CD14-positive monocyte (primary cell): ENCODE measurements around the gene SP6. TPM values are rescaled to one million over a fixed set of nuclear protein-coding genes. Genes with fewer than 3 reads are reported as not detected.

Source experiments
- DNase-seq, 3 donors: peaks; one replicate each; pipeline ENCODE4 v3.0.0-alpha.2; 2011 to 2022
- H2AFZ ChIP-seq: 2 replicates; pipeline ENCODE4 v1.6.0; 2012; ENCODE audit warnings: mild to moderate bottlenecking, low read depth, low read length, inconsistent platforms; ENCODE audit not compliant: insufficient read depth, poor library complexity, severe bottlenecking
- H3K27ac ChIP-seq, 2 donors: 1 replicate in 1 of 2; 2 replicates in 1 of 2; pipeline ENCODE4 v1.5.1; 2012 to 2013; ENCODE audit warnings: low read length in 2 of 2, control low read depth in 1 of 2, inconsistent platforms in 1 of 2, low read depth in 1 of 2, mild to moderate bottlenecking in 1 of 2
- H3K27me3 ChIP-seq, 2 donors: one replicate each; pipeline versions ENCODE4 v1.6.0 to v1.6.1; 2011 to 2013; ENCODE audit warnings: low read length in 2 of 2; ENCODE audit not compliant: control insufficient read depth in 2 of 2, insufficient read depth in 2 of 2
- H3K36me3 ChIP-seq, 2 donors: replicated peaks in 1 of 2; 1 replicate in 1 of 2; 2 replicates in 1 of 2; pipeline versions ENCODE4 v1.5.1 to v1.6.1; 2012 to 2013; ENCODE audit warnings: low read length in 2 of 2, control low read depth in 1 of 2, inconsistent platforms in 1 of 2, mild to moderate bottlenecking in 1 of 2; ENCODE audit not compliant: insufficient read depth in 2 of 2, control insufficient read depth in 1 of 2
- H3K4me1 ChIP-seq, 2 donors: 1 replicate in 1 of 2; 2 replicates in 1 of 2; pipeline versions ENCODE4 v1.5.1 to v1.6.1; 2012 to 2013; ENCODE audit warnings: low read length in 2 of 2, control low read depth in 1 of 2, inconsistent platforms in 1 of 2, mild to moderate bottlenecking in 1 of 2, moderate library complexity in 1 of 2; ENCODE audit not compliant: insufficient read depth in 2 of 2, control insufficient read depth in 1 of 2
- H3K4me2 ChIP-seq: replicated peaks from 2 replicates; pipeline ENCODE3; 2012; ENCODE audit warnings: low read length, moderate library complexity, mild to moderate bottlenecking; ENCODE audit not compliant: poor library complexity, severe bottlenecking; ENCODE audit errors: extremely low read depth
- H3K4me3 ChIP-seq, 3 experiments: fragments of 200-600 bp in 1 of 3; sonication (generic) in 1 of 3; replicated peaks in 1 of 3; 1 replicate in 2 of 3; 2 replicates in 1 of 3; pipeline ENCODE4 v1.5.1; 2011 to 2013; ENCODE audit warnings: low read length in 3 of 3, mild to moderate bottlenecking in 3 of 3, control low read depth in 2 of 3, low read depth in 2 of 3, inconsistent platforms in 1 of 3, moderate library complexity in 1 of 3
- H3K79me2 ChIP-seq: 2 replicates; pipeline ENCODE4 v1.6.0; 2012; ENCODE audit warnings: mild to moderate bottlenecking, control low read depth, inconsistent platforms, low read length, moderate library complexity; ENCODE audit not compliant: insufficient read depth
- H3K9ac ChIP-seq: 2 replicates; pipeline ENCODE4 v1.6.0; 2017; ENCODE audit warnings: low read length, mild to moderate bottlenecking; ENCODE audit not compliant: insufficient read depth, poor library complexity, severe bottlenecking
- H3K9me3 ChIP-seq, 2 donors: replicated peaks in 1 of 2; 1 replicate in 1 of 2; 2 replicates in 1 of 2; pipeline versions ENCODE4 v1.5.1 to v1.6.1; 2012 to 2013; ENCODE audit warnings: low read length in 2 of 2, control low read depth in 1 of 2; ENCODE audit not compliant: control insufficient read depth in 1 of 2, insufficient read depth in 1 of 2
- H4K20me1 ChIP-seq: 2 replicates; pipeline ENCODE4 v1.6.0; 2012; ENCODE audit warnings: mild to moderate bottlenecking, low read length, control low read depth, moderate library complexity; ENCODE audit not compliant: insufficient read depth
- H3K27ac Mint-ChIP-seq, 7 donors: one replicate each; pipeline ENCODE4 v1.8.0; 2020; ENCODE audit warnings: mild to moderate bottlenecking in 7 of 7, mixed read lengths in 7 of 7, moderate library complexity in 6 of 7, inconsistent platforms in 2 of 7
- H3K27me3 Mint-ChIP-seq, 3 donors: one replicate each; pipeline ENCODE4 v1.8.0; 2021 to 2022; ENCODE audit warnings: low read depth in 3 of 3, mild to moderate bottlenecking in 3 of 3, mixed read lengths in 3 of 3, moderate library complexity in 3 of 3, inconsistent platforms in 1 of 3
- H3K36me3 Mint-ChIP-seq, 2 donors: one replicate each; pipeline ENCODE4 v1.8.0; 2020; ENCODE audit warnings: mixed read lengths in 2 of 2, inconsistent platforms in 1 of 2, mild to moderate bottlenecking in 1 of 2
- H3K4me1 Mint-ChIP-seq: one replicate; pipeline ENCODE4 v1.8.0; 2020; ENCODE audit warnings: mild to moderate bottlenecking, mixed read lengths
- H3K4me3 Mint-ChIP-seq, 2 donors: one replicate each; pipeline ENCODE4 v1.8.0; 2020; ENCODE audit warnings: mild to moderate bottlenecking in 2 of 2, mixed read lengths in 2 of 2, moderate library complexity in 1 of 2
- H3K9me3 Mint-ChIP-seq, 7 donors: one replicate each; pipeline ENCODE4 v1.8.0; 2020 to 2022; ENCODE audit warnings: mixed read lengths in 7 of 7, mild to moderate bottlenecking in 6 of 7, moderate library complexity in 6 of 7, inconsistent platforms in 2 of 7
- WGBS: methylation state at CpG from one replicate; pipeline ENCODE4 v1.1.5; 2013; ENCODE audit warnings: missing lambda C conversion rate; ENCODE audit not compliant: insufficient coverage; 5-methylcytosine and 5-hydroxymethylcytosine counted together
- intact Hi-C, 2 donors: fragments of 100-400 bp; cut with micrococcal nuclease; formaldehyde crosslinking; loops; one replicate each; pipeline versions ENCODE4 v1.15.0 to v1.15.1; 2023
- polyA plus RNA-seq, 3 donors: library from polyadenylated mRNA; depleted of rRNA in 1 of 3; unstranded in 2 of 3; stranded (reverse) in 1 of 3; fragments of 300-500 nt in 2 of 3; fragments of >200 nt in 1 of 3; fragmentation: Illumina TruSeq in 2 of 3; gene quantifications; 1 replicate in 2 of 3; 2 replicates in 1 of 3; pipeline ENCODE4 v1.2.3, GENCODE V29; 2012 to 2021
- TF ChIP-seq, protein P1 (sequence below): fragments of 200-600 bp; IDR thresholded peaks from one replicate; pipeline ENCODE4 v1.8.0; 2022; ENCODE audit warnings: antibody characterized with exemption, mild to moderate bottlenecking

The SP6 gene
- polyA plus RNA-seq, 3 donors, result 0.06 TPM; not detected in 2

DNA sequence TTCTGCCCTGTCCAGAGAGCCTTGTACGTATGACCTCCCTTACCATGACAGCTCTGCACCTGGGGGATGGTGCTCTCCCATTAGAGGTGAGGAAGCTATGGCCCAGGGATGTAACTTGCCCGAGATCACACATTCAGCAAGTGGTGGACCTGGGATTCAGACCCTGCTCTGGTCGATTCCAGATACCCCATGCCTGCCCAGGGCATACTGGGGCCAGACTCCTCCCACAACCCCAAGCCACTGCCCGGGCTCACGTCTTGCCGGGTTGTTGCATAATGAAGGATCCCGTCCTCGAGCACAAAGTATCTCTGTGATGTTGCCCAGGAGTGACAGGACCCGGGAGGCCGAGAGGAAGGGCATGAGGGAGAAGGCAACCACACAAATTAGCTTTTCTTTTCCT lies 31.5 kb downstream of the SP6 start:
- Histone ChIP-seq H2AFZ (no peak overlapping the region), H3K4me2 (no peak overlapping the region), H3K79me2 (peaks cover 8% of the 10 kb centered on the region), H3K36me3 (peaks cover 52 to 65% of the 10 kb centered on the region in 2 donors), H3K4me3 (no peak overlapping the region), H3K9ac (no peak overlapping the region), H4K20me1 (no peaks in the 10 kb centered on the region), H3K27ac (peak overlapping the region in 1 of 2 donors; percentile 26), H3K9me3 (no peaks in the 10 kb centered on the region), H3K27me3 (no peaks in the 10 kb centered on the region), H3K4me1 (peaks cover 22 to 25% of the 10 kb centered on the region in 2 donors)
- Mint-ChIP-seq H3K4me1 (peaks cover 29% of the 10 kb centered on the region), H3K27ac (peak overlapping the region in 1 of 7 donors; percentile 26), H3K9me3 (no peaks in the 10 kb centered on the region), H3K27me3 (no peaks in the 10 kb centered on the region), H3K4me3 (no peak overlapping the region), H3K36me3 (peaks cover 54 to 62% of the 10 kb centered on the region in 2 donors)
- 82% methylated on average over 3 of the region's 10 CpGs for WGBS
- DNase-seq, result no peak
- intact Hi-C loops, result no loop called here
- TF ChIP-seq, protein P1, sequence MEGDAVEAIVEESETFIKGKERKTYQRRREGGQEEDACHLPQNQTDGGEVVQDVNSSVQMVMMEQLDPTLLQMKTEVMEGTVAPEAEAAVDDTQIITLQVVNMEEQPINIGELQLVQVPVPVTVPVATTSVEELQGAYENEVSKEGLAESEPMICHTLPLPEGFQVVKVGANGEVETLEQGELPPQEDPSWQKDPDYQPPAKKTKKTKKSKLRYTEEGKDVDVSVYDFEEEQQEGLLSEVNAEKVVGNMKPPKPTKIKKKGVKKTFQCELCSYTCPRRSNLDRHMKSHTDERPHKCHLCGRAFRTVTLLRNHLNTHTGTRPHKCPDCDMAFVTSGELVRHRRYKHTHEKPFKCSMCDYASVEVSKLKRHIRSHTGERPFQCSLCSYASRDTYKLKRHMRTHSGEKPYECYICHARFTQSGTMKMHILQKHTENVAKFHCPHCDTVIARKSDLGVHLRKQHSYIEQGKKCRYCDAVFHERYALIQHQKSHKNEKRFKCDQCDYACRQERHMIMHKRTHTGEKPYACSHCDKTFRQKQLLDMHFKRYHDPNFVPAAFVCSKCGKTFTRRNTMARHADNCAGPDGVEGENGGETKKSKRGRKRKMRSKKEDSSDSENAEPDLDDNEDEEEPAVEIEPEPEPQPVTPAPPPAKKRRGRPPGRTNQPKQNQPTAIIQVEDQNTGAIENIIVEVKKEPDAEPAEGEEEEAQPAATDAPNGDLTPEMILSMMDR, result no peak

GRCh38 chr17:47818002-47818695 lies 32.8 kb downstream of the SP6 start:
- no peak overlapping the region for H3K27ac Mint-ChIP-seq
- Histone ChIP-seq H3K4me3 (no peak overlapping the region), H3K4me2 (no peak overlapping the region), H3K4me1 (peaks cover 22 to 25% of the 10 kb centered on the region in 2 donors), H3K9me3 (no peaks in the 10 kb centered on the region), H3K27ac (no peak overlapping the region), H2AFZ (no peak overlapping the region), H4K20me1 (no peaks in the 10 kb centered on the region), H3K79me2 (peaks cover 8% of the 10 kb centered on the region), H3K9ac (no peak overlapping the region), H3K27me3 (no peaks in the 10 kb centered on the region), H3K36me3 (peaks cover 51 to 65% of the 10 kb centered on the region in 2 donors)
- TF ChIP-seq, protein P1, result no peak
- H3K4me1 Mint-ChIP-seq, result peaks cover 29% of the 10 kb centered on the region
- no peaks in the 10 kb centered on the region for H3K27me3 Mint-ChIP-seq
- H3K9me3 Mint-ChIP-seq, result no peaks in the 10 kb centered on the region
- DNase-seq, result no peak
- no peak overlapping the region for H3K4me3 Mint-ChIP-seq
- peaks cover 45 to 52% of the 10 kb centered on the region in 2 donors for H3K36me3 Mint-ChIP-seq
- 97% methylated on average over 6 of the region's 11 CpGs for WGBS
- intact Hi-C loops, result no loop called here
